Ascending aorta (tissue), 2 donors: ENCODE measurements around the gene MYADML2. TPM values are rescaled to one million over a fixed set of nuclear protein-coding genes. Genes with fewer than 3 reads are reported as not detected.
A peak's percentile ranks its signal among the peaks of the same experiment; 100 is the strongest.

Experiments
- DNase-seq, 2 donors: peaks; one replicate each; pipeline ENCODE4 v3.0.0-alpha.2; 2019; ENCODE audit warnings: low spot score in 2 of 2
- H3K27ac ChIP-seq, 2 donors: fragments of 200-600 bp; sonication (generic); one replicate each; pipeline ENCODE4 v1.5.1; 2016 to 2017; ENCODE audit warnings: mild to moderate bottlenecking in 1 of 2
- H3K27me3 ChIP-seq: fragments of 200-600 bp; sonication (generic); one replicate; pipeline ENCODE4 v1.5.1; 2017
- H3K36me3 ChIP-seq, 2 donors: fragments of 200-600 bp; sonication (generic); one replicate each; pipeline ENCODE4 v1.5.1; 2016
- H3K4me1 ChIP-seq, 2 donors: fragments of 200-600 bp; sonication (generic); one replicate each; pipeline ENCODE4 v1.5.1; 2016 to 2017; ENCODE audit warnings: mild to moderate bottlenecking in 1 of 2
- H3K4me3 ChIP-seq, 2 donors: fragments of 200-600 bp; sonication (generic); one replicate each; pipeline ENCODE4 v1.5.1; 2016 to 2017; ENCODE audit warnings: mild to moderate bottlenecking in 1 of 2
- H3K9me3 ChIP-seq, 2 donors: fragments of 200-600 bp; sonication (generic); one replicate each; pipeline ENCODE4 v1.5.1; 2016
- intact Hi-C: fragments of 100-400 bp; cut with DNase I; formaldehyde crosslinking; loops from one replicate; pipeline ENCODE4 v1.15.1; 2023
- total RNA-seq: library from RNA; depleted of rRNA; stranded (reverse); fragments of >200 nt; gene quantifications from one replicate; pipeline ENCODE4 v1.1.0, GENCODE V29; 2016
- TF ChIP-seq, protein P1 (sequence below), 3 experiments: fragments of 200-600 bp in 2 of 3; fragments of 450-650 bp in 1 of 3; sonication (generic) in 2 of 3; IDR thresholded peaks; one replicate each; pipeline ENCODE4 v1.5.1; 2016 to 2019; ENCODE audit warnings: antibody characterized with exemption in 3 of 3, mild to moderate bottlenecking in 1 of 3, moderate library complexity in 1 of 3

The MYADML2 gene
- total RNA-seq, 1 donor from 2014 or later = not detected

DNA sequence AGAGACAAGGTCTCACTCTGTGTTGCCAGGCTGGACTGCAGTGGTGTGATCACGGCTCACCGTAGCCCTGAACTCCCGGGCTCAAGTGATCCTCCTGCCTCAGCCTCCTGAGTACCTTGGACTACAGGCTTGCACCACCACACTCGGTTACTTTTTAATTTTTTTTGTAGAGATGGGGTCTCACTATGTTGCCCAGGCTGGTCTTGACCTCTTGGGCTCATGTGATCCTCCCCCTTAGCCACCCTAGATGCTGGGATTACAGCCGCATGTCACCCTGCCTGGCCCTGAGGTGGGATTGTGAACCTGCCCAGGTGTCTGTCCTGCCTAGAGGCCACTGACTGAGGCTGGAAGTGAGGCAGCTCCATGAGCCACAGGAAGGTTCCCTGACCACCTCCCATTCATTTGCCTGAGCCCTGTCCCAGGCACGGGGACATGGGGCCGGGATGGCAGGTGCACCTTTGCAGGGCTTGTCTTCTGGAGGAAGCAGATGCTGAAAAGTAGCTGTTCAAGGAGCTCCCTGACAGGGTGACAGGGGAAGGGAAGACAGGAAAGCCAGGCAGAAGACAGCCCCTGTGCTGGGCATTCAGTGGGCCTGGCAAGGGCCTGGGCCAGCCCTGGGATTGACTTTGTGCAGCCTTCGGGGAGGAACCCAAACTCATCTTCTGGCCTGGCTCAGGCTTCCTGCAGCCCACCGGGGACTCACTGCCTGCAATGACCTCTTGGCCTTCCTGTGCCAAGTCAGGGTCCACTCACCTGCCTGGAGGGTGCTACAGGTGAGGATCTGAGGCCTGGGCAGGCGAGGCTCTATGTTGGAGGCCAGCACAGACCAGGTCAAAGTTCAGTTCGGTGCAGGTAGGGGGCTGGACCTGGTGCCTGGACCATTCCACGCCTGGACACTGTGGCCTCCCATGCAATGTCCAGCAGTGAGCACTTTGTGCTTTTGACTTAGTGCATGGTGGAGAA lies 22.1 kb upstream of the MYADML2 start:
- Histone ChIP-seq H3K9me3 (peaks cover 0 to 7% of the 10 kb centered on the region in 2 donors), H3K4me1 (peaks cover 6 to 8% of the 10 kb centered on the region in 2 donors), H3K36me3 (no peaks in the 10 kb centered on the region), H3K4me3 (no peak overlapping the region), H3K27me3 (no peaks in the 10 kb centered on the region), H3K27ac (no peak overlapping the region)
- no peak for DNase-seq
- TF ChIP-seq, protein P1, sequence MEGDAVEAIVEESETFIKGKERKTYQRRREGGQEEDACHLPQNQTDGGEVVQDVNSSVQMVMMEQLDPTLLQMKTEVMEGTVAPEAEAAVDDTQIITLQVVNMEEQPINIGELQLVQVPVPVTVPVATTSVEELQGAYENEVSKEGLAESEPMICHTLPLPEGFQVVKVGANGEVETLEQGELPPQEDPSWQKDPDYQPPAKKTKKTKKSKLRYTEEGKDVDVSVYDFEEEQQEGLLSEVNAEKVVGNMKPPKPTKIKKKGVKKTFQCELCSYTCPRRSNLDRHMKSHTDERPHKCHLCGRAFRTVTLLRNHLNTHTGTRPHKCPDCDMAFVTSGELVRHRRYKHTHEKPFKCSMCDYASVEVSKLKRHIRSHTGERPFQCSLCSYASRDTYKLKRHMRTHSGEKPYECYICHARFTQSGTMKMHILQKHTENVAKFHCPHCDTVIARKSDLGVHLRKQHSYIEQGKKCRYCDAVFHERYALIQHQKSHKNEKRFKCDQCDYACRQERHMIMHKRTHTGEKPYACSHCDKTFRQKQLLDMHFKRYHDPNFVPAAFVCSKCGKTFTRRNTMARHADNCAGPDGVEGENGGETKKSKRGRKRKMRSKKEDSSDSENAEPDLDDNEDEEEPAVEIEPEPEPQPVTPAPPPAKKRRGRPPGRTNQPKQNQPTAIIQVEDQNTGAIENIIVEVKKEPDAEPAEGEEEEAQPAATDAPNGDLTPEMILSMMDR (IDR thresholded peaks at IDR 0.05) = no peak
- intact Hi-C loops = no loop called here

DNA sequence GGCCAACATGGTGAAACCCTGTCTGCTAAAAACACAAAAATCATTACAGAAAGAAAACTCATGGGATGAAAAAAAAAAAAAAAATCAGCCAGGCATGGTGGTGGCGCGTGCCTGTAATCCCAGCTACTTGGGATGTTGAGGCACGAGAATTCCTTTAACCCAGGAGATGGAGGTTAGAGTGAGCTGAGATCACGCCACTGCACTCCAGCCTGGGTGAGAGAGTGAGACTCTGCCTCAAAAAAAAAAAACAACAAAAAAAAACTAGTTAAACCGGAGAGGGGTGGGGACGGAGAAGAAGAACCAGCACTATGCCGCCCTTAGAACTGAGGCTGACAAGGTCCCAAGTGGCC lies 21.3 kb upstream of the MYADML2 start:
- peaks cover 0 to 1% of the 10 kb centered on the region in 2 donors for H3K9me3 ChIP-seq
- TF ChIP-seq, protein P1 (IDR thresholded peaks at IDR 0.05) = no peak
- H3K27me3 ChIP-seq = no peaks in the 10 kb centered on the region
- DNase-seq = no peak
- no peaks in the 10 kb centered on the region for H3K36me3 ChIP-seq
- H3K4me3 ChIP-seq = peak overlapping the region; percentile 26 to 44
- intact Hi-C loops = no loop called here
- H3K4me1 ChIP-seq = peaks cover 6 to 8% of the 10 kb centered on the region in 2 donors
- no peak overlapping the region for H3K27ac ChIP-seq

DNA sequence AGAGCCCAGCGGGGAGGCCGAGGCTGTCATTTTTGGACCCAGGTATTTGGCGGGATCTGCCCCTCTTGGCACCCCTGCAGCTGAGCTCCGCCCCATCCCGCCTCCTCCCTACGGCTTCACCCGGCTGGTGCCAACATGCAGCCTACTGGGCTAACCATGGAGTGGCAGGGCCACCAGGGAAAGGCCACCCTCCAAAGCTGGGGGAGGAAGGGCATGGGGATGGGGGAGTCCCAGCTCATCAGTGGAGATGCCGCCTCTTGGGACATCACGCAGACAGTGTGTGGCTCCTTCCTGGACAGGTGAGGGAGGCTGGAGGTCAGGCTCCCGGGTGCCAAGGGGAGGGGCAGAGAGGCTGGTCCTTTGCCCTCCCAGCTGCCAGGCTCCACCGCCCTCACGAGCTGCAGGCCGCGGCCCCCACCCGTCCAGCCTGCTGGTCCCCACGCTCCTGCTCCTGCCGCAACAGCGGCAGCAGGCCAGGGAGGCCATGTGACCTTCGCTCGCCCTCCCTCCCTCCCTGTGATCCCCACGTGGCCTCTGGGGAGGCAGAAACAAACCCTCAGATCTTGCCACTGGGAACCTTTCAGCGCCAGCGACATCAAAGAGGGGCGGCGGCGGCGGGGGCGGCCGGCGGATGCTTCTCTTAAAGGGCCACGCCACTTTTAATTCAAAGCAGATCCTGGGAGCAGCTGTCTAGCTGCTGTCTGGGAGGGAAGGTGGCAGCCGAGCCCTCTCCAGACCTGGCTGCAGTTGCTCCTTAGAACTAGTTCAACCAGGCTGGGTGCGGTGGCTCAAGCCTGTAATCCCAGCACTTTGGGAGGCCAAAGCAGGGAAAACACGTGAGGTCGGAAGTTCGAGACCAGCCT lies 20.7 kb upstream of the MYADML2 start:
- intact Hi-C loops = no loop called here
- Histone ChIP-seq H3K36me3 (no peaks in the 10 kb centered on the region), H3K27ac (no peak overlapping the region), H3K4me1 (peaks cover 6 to 8% of the 10 kb centered on the region in 2 donors), H3K4me3 (peak overlapping the region; percentile 26 to 44), H3K27me3 (no peaks in the 10 kb centered on the region), H3K9me3 (no peaks in the 10 kb centered on the region)
- DNase-seq = peak in 1 of 2 donors; percentile 79
- TF ChIP-seq, protein P1 (IDR thresholded peaks at IDR 0.05) = no peak

DNA sequence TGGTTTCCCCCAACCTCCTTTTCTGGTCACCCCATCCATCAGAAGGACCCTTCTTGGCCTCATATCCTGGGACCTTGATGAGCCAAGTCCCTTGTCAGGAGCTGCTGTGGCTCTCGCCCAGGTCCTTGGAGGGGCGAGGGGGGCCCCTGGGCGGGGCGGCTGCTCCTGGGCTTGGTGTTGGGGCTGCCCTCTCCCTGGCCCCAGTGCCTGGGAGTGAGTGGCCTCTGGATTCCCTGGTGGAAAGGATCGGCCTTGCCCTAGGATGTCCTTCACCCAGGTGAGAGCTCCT lies 20.2 kb upstream of the MYADML2 start:
- Histone ChIP-seq H3K9me3 (no peaks in the 10 kb centered on the region), H3K27ac (no peak overlapping the region), H3K36me3 (no peaks in the 10 kb centered on the region), H3K4me3 (no peak overlapping the region), H3K4me1 (peaks cover 6 to 8% of the 10 kb centered on the region in 2 donors), H3K27me3 (no peaks in the 10 kb centered on the region)
- intact Hi-C loops = no loop called here
- no peak for DNase-seq
- TF ChIP-seq, protein P1 (IDR thresholded peaks at IDR 0.05) = no peak

DNA sequence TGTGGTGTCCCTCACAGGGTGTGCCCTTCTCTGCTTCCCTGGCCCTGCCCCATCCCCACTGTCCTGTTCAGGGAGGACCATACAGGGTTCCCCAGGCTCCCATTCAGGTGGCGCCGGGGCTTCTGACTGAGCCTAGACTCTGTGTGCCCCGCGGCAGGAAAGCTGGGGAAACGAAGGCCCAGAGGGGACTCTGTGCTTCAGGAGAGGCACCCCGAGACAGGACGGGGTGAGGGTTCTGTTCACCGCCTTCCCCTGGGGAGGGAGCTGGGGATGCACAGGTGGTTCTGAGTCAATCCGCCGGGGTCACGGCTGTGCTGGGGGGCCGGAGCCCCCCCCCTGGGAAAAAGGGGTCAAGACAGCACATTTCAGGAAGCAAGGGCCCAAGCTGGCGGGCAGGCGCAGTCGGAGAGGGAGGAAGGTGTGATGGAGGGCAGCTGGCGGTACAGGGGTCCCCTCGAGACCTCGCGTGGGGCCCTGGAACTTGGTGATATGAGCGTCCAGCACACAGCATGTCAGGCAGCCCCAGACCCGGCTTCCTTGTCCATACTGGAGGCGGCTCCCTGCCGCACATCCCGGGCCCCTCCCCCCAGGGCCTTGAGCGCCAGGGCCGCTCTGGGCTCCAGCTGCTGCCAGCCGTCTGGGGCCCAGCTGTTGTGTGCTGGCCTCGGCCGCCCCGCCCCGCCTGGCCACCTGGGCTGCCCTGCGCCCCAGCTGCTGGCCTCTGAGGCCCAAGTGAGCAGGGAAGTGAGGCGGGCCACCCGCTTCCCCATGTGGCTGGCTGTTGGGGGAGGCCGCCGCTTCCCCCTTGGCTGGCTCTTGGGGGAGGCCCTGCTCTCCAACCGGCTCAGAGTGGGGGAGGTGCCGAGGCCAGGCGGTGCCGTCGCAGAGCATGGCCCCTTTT lies 19.6 kb upstream of the MYADML2 start:
- intact Hi-C loops = no loop called here
- no peaks in the 10 kb centered on the region for H3K9me3 ChIP-seq
- H3K27ac ChIP-seq = no peak overlapping the region
- no peak for DNase-seq
- H3K36me3 ChIP-seq = no peaks in the 10 kb centered on the region
- peaks cover 8% of the 10 kb centered on the region in 2 donors for H3K4me1 ChIP-seq
- TF ChIP-seq, protein P1 (IDR thresholded peaks at IDR 0.05) = no peak
- no peak overlapping the region for H3K4me3 ChIP-seq
- peaks cover 6% of the 10 kb centered on the region for H3K27me3 ChIP-seq
